Activated CD8-positive, alpha-beta memory T cell treated with anti-CD3 and anti-CD28 coated beads, Interleukin-2, amount 10 ng/mL, durations not matched to agents 7 days and 5 days (primary cell): ENCODE measurements around the gene C13orf42. TPM values are rescaled to one million over a fixed set of nuclear protein-coding genes. Genes with fewer than 3 reads are reported as not detected.

ENCODE experiments used
- ATAC-seq: fragments of 150-1000 bp; cut with Tn5 transposase; one replicate; pipeline ENCODE4 v1.10.0; 2021; ENCODE audit warnings: moderate library complexity
- CTCF ChIA-PET: fragments of 350-600 bp; sonication (Branson Sonifier 250); formaldehyde crosslinking; loops from one replicate; lab custom pipeline; 2021; ENCODE audit warnings: antibody characterized with exemption; lab: Charles Lee
- DNase-seq: peaks from one replicate; pipeline ENCODE4 v3.0.0-alpha.2; 2020
- H3K27ac Mint-ChIP-seq: one replicate; pipeline ENCODE4 v1.8.0; 2021; ENCODE audit warnings: mild to moderate bottlenecking, mixed read lengths
- H3K27me3 Mint-ChIP-seq: one replicate; pipeline ENCODE4 v1.8.0; 2021; ENCODE audit warnings: mixed read lengths
- H3K36me3 Mint-ChIP-seq: one replicate; pipeline ENCODE4 v1.8.0; 2021; ENCODE audit warnings: mild to moderate bottlenecking, mixed read lengths
- H3K4me1 Mint-ChIP-seq: one replicate; pipeline ENCODE4 v1.8.0; 2021; ENCODE audit warnings: mixed read lengths
- H3K4me3 Mint-ChIP-seq: one replicate; pipeline ENCODE4 v1.8.0; 2021; ENCODE audit warnings: mild to moderate bottlenecking, moderate library complexity, mixed read lengths
- H3K9me3 Mint-ChIP-seq: one replicate; pipeline ENCODE4 v1.8.0; 2022; ENCODE audit warnings: low read depth, mixed read lengths
- total RNA-seq, 2 experiments: library from RNA; stranded (reverse); gene quantifications; one replicate each; pipeline ENCODE4 v1.2.3, GENCODE V29; 2021

The C13orf42 gene
- total RNA-seq, 2 experiments from 2014 or later, result not detected

DNA sequence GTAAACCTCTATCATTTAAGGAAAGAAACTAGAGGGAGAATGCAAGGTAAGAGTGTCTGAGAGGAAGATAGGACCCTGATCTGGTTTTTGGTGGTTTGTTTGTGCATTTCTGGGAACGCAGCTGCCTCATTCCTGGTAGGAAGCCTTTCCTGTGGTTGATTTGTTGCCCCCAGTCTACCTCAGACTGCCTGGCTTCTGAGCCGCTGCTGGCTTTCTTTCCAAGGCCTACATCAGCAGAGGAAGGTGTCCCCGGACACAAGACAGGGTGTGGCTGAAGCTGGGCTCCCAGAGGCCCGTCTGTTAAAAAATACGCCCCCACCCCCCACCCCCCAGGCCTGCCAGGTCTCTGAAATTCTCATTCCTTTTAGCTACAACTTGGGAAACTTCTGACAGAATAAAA is 42.6 kb downstream of the C13orf42 start:
- ATAC-seq (no peak), DNase-seq (no peak)
- H3K4me1 Mint-ChIP-seq, result peaks cover 49% of the 10 kb centered on the region
- no peaks in the 10 kb centered on the region for H3K36me3 Mint-ChIP-seq
- no peak overlapping the region for H3K4me3 Mint-ChIP-seq
- CTCF ChIA-PET, result interaction anchor here (1.0 to 2.0 kb wide), 12 partner anchors 9 to 984 kb away, joined by 3 to 13 read pairs (median 5); no protein-coding TSS in a partner anchor
- H3K27ac Mint-ChIP-seq, result no peak overlapping the region
- H3K9me3 Mint-ChIP-seq, result no peaks in the 10 kb centered on the region
- H3K27me3 Mint-ChIP-seq, result peaks cover 2% of the 10 kb centered on the region

DNA sequence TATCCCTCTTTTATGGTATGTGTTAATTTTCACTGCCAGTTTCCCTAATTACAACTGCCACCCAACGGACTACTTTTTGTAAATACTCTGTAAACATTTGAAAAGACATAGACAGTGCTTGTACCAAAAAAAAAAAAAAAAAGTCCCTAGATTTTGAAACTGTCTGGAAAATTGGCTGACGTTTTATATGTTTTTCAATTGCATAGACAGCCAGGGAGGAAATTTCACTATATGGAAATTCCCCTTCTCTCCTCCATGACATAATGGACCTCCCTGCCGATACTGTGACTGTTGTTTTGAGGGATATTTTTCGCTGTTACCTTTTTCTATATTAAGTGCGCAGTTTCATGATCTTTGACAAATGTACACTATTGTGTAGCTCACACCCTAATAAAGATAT is 43.4 kb downstream of the C13orf42 start:
- peaks cover under 1% of the 10 kb centered on the region for H3K27me3 Mint-ChIP-seq
- CTCF ChIA-PET, result no interaction called here

DNA sequence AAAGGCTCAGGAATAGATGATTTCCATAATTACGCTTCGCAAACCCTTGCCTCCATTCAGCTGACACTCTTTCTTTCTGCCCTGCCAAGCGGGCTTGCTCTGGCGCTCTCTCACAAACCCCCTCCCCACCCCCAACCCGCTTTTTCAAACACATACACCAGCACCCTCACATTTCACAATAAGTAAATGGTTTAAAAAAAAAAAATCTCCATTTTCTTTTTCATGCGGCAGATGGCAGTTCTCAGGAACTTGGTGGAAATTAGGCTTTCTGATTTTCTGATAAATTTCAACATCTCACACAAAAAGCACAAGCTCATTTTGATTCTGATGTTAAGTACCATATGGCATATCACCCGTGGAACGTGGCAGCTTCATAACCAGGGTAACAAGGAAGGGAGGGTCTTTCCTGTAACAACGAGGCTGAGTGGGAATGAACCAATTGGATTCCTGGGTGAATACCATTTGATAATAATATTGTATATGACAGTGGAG is 43.8 kb downstream of the C13orf42 start:
- Mint-ChIP-seq H3K9me3 (no peaks in the 10 kb centered on the region), H3K27ac (no peak overlapping the region), H3K4me1 (peaks cover 49% of the 10 kb centered on the region), H3K4me3 (no peak overlapping the region), H3K36me3 (no peaks in the 10 kb centered on the region), H3K27me3 (peaks cover 3% of the 10 kb centered on the region)
- no peak for DNase-seq
- CTCF ChIA-PET, result interaction anchor here (1.0 to 2.2 kb wide), 2 partner anchors 1088 to 1091 kb away, joined by 4 to 6 read pairs; no protein-coding TSS in a partner anchor
- no peak for ATAC-seq

More for the DNA sequence above, 43.4 kb downstream of the C13orf42 start:
- Mint-ChIP-seq H3K36me3 (no peaks in the 10 kb centered on the region), H3K4me1 (peaks cover 49% of the 10 kb centered on the region), H3K27ac (no peak overlapping the region), H3K9me3 (no peaks in the 10 kb centered on the region), H3K4me3 (no peak overlapping the region)
- DNase-seq (no peak), ATAC-seq (no peak)

DNA sequence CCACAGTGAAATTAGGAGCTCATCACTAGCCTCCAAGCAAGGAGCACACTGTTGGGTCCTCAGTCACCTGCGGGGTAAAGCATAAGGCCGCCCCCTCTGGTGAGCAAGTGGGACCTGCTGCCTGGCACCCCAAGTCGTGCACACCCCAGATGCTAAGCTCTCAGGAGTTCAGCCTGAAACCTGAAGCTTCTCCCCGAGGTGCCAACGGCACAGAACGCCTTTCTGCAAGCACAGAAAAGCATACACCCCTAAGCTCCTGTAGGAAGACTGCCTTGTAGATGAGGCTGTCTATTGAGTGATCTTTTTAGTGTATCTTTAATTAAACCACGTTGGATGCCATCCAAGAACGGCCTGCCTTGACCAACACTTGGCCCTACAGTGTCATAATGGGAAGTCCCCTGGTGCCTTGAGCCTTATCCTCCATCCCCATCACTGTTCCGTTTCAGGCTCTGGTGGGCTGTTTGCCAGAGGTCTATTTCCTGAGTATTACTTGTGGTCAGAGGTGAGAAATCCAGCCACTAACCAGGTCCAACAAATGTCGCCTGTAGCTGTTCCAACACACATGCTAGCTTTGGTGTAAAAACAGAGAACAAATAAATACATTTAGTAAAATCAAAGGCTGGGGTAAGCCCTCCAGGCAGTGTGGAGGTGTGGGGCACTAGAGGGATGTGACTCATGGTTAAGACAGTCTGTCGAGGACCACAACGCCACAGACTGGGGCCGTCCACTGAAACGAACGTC is 44.8 kb downstream of the C13orf42 start:
- Mint-ChIP-seq H3K27ac (no peak overlapping the region), H3K27me3 (peaks cover 7% of the 10 kb centered on the region), H3K36me3 (no peaks in the 10 kb centered on the region), H3K4me3 (no peak overlapping the region), H3K4me1 (peaks cover 49% of the 10 kb centered on the region), H3K9me3 (no peaks in the 10 kb centered on the region)
- ATAC-seq (peak; percentile 32), DNase-seq (no peak)
- CTCF ChIA-PET, result interaction anchor here (1.0 to 2.2 kb wide), 4 partner anchors 12 to 1090 kb away, joined by 3 to 6 read pairs (median 4); no protein-coding TSS in a partner anchor

DNA sequence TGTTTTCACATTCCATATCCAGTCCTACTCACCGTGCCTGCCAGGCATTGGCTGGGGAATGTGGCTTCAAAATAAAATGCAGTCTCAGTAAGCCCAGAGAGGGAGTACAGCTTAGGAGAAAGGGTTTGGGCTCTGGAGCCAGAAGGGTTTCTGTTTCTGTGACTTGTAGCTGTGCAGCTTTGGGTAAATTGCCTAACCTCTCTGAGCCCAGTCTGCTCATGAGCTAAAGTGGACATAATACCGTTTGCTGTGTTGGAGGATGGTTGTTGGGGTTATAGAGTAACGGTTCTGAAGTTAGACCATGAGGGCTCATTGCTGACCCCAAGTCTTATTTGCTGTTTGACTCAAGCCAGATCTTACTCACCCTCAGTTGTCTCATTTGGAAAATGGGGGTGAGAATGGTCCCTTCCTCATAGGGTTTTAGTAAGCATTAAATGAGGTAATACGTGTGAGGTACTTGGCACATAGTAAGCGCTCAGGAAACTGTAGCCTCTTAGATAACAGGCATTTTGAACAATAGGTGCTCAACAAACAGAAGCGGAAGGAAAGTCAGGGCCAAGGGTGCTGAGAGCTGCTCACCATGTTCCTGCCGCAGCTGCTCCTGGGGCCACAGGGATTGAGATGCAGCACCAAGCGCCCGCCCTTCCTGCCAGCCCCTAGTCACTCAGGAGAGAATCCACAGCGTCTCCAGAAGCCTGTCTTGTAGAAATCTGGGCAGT is 45.5 kb downstream of the C13orf42 start:
- Mint-ChIP-seq H3K4me1 (peaks cover 46% of the 10 kb centered on the region), H3K27me3 (peaks cover 7% of the 10 kb centered on the region), H3K4me3 (no peak overlapping the region), H3K9me3 (no peaks in the 10 kb centered on the region), H3K36me3 (no peaks in the 10 kb centered on the region), H3K27ac (no peak overlapping the region)
- ATAC-seq, result no peak
- DNase-seq, result no peak
- CTCF ChIA-PET, result interaction anchor here (1.0 to 2.2 kb wide), 3 partner anchors 11 to 1089 kb away, joined by 3 to 6 read pairs (median 3); no protein-coding TSS in a partner anchor

DNA sequence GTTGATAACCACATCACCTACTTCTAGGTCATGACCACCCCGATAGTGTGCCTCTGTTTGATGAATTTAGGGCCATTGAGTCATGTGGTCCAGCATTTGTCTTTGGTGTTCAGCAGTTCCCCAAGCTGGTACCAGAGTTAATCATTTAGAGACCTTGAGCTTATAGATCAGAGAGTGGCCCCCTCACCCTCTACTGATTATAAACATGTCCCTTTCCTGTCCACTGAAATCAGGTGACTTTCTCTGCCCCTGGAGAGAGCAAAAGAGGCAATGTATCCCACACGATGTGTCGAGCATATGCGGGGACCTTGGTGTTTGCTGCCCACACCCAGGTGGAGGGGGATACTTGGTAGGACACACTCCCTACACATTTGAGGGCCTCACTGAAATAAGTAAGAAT is 46.3 kb downstream of the C13orf42 start:
- CTCF ChIA-PET, result no interaction called here
- Mint-ChIP-seq H3K27me3 (peaks cover 7% of the 10 kb centered on the region), H3K4me3 (no peak overlapping the region), H3K36me3 (no peaks in the 10 kb centered on the region), H3K4me1 (peaks cover 38% of the 10 kb centered on the region), H3K9me3 (no peaks in the 10 kb centered on the region), H3K27ac (no peak overlapping the region)
- DNase-seq (no peak), ATAC-seq (no peak)

DNA sequence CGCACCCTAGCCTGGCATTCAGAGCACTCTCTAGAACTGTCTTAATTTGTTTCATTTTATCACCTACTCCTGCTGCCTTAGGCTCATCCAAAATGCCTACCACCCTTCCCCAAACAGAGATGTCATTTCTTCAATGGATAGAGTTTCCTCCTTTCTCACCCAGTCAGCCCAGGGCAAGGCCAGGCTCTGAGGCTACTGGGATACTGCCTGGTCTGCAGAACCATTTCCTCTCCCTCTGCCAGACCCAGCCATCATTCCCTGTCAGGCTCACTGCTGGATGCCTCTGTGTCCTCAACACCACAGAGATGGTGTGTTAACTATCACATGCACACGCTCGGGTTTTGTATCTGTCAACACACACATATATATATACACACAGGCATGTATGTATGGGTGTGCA is 47.2 kb downstream of the C13orf42 start:
- H3K27me3 Mint-ChIP-seq, result peaks cover 7% of the 10 kb centered on the region

DNA sequence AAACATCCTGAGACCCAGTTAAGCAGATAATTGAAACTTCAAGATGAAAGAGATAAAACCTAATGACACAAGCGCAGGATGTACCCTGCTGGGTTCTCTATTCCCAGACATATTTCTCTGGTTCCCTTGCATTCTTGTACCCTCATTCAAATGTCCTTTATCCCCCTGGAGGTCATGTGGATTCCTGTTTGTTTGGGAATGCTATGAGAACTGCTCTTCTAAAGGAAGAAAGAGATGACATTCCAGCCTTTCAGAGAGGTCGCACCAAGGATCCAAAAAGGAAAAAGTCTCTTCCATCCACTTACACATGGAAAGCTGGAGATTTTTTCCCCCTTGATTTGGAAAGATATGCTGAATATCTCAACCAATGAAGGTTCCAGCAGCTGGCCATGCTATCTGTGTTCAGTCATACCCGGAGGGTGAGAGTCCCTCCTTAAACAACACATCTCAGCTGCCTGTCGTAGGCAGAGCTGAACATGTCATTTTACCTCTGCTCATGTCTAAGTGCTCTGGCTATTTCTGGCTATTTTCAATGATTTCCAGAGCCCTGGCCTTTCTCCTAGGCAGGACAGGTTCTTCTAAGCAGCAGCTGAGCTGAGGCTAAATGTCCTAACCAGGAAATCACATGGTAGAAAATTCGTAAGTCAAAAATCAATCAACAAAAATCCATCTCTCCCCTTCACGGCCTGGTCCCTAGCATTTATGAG is 52.5 kb downstream of the C13orf42 start:
- DNase-seq, result no peak
- CTCF ChIA-PET, result interaction anchor here (2.5 kb wide), 1 partner anchor 10 kb away, joined by 10 read pairs; no protein-coding TSS in a partner anchor
- H3K36me3 Mint-ChIP-seq, result no peaks in the 10 kb centered on the region
- H3K4me1 Mint-ChIP-seq, result no peaks in the 10 kb centered on the region
- H3K27ac Mint-ChIP-seq, result no peak overlapping the region
- peaks cover 7% of the 10 kb centered on the region for H3K27me3 Mint-ChIP-seq
- H3K9me3 Mint-ChIP-seq, result no peaks in the 10 kb centered on the region
- no peak overlapping the region for H3K4me3 Mint-ChIP-seq
- no peak for ATAC-seq

More for the DNA sequence above, 47.2 kb downstream of the C13orf42 start:
- CTCF ChIA-PET, result no interaction called here
- Mint-ChIP-seq H3K9me3 (no peaks in the 10 kb centered on the region), H3K36me3 (no peaks in the 10 kb centered on the region), H3K27ac (no peak overlapping the region), H3K4me3 (no peak overlapping the region), H3K4me1 (peaks cover 30% of the 10 kb centered on the region)
- ATAC-seq (no peak), DNase-seq (no peak)

DNA sequence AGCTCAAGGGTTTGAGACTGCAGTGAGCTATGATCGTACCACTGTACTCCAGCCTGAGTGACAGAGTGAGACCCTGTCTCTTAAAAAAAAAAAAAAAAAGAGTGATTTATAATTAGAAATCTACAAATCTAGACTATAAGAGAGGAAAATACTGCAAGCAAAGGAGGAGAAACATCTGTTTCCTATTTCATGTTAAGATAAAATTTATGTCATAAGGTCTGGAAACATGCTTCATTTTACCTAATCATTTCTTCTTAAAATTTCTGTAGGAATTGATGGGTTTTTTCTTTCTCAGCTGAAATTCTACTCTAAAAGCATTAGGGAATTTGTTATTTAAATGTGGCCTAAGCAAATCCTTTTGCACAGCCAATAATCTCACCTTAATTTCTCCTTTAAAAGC is 53.2 kb downstream of the C13orf42 start:
- CTCF ChIA-PET, result interaction anchor here (0.7 to 2.5 kb wide), 3 partner anchors 11 to 622 kb away, joined by 3 to 10 read pairs (median 3); no protein-coding TSS in a partner anchor
- no peak for ATAC-seq
- DNase-seq, result no peak
- Mint-ChIP-seq H3K27ac (no peak overlapping the region), H3K27me3 (peaks cover 7% of the 10 kb centered on the region), H3K4me3 (no peak overlapping the region), H3K36me3 (no peaks in the 10 kb centered on the region), H3K4me1 (no peaks in the 10 kb centered on the region), H3K9me3 (no peaks in the 10 kb centered on the region)

DNA sequence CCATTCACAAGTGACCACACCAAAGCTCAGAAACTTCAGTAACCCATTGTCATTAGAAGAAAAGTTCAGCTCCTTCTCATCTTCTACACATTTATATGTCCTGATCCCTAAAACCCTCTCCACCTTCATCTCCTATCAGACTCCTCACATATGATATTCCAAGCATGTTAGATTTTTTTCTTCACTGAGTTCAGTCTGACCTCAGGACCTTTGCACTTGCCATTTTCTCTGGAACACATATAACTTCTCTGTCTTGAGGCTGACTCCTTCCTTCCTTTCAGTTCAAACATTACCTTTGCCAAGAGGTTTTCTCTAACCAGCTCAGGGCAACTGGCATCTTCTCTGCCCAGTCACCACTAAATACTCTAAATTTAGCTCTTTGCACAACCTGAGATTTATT is 54.1 kb downstream of the C13orf42 start:
- DNase-seq, result no peak
- no peak for ATAC-seq
- Mint-ChIP-seq H3K9me3 (no peaks in the 10 kb centered on the region), H3K36me3 (no peaks in the 10 kb centered on the region), H3K4me1 (no peaks in the 10 kb centered on the region), H3K27me3 (peaks cover 3% of the 10 kb centered on the region), H3K27ac (no peak overlapping the region), H3K4me3 (no peak overlapping the region)
- CTCF ChIA-PET, result interaction anchor here (1.6 kb wide), 2 partner anchors 12 to 51 kb away, joined by 3 to 8 read pairs; no protein-coding TSS in a partner anchor

DNA sequence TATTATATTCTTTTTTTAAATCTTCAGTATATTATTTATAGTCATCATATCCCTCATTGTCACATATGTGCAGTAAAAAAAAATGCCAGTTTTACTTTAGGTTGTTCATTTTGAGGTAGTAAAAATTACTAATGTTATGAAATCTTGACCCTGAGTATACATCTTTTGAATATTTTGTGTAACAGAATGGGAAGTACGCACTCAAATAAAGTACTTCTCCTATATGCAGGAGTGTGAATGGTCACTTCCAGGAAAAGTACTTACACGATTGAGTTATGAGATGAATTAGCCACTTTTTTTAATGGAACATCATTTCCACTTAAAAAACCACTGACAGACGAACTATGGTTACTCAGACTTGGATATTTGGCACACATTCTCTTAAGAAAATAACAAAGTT is 58.5 kb downstream of the C13orf42 start:
- Mint-ChIP-seq H3K27ac (no peak overlapping the region), H3K4me1 (no peaks in the 10 kb centered on the region), H3K4me3 (no peak overlapping the region), H3K36me3 (no peaks in the 10 kb centered on the region), H3K27me3 (peaks cover 14% of the 10 kb centered on the region), H3K9me3 (no peaks in the 10 kb centered on the region)
- CTCF ChIA-PET, result interaction anchor here (0.9 kb wide), 1 partner anchor 17 kb away, joined by 3 read pairs; no protein-coding TSS in a partner anchor
- DNase-seq, result no peak
- no peak for ATAC-seq

DNA sequence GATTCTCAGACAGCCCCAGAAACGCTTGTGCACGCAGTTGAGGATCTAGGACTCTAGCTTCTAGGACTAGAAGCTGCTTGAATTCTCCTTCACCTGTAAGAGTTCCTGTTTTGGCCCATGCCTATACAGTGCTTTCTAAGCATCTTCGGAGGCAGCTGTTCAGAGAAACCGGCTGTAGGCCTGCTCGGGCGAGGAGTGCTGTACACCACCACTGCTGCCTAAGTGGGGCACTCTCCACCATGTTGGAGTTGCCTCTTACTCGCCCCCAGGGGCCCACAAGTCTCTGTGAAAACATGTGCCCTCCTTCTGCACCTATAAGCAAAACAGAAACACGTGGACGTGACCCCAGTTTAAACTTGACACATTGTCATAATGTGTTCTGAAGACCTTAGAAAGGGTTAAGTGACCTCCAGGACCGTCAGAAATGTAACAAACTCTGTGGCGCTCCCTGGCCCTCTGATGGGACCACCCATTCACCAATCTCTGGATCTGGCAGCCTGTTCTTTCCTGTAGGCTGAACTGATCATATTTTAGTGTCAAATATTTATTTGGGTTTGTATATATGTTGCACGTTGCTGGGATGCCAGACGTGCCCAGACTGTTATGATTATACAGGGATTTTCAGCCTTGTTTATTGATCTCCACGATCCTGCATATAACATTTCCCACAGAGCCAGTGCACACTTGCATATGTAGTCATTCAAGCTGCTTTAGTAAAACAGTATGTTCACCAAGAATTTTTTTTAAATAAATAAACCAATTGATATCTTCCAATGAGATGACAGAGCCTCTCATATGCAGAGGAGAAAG is 60.8 kb downstream of the C13orf42 start:
- ATAC-seq, result no peak
- Mint-ChIP-seq H3K4me1 (no peaks in the 10 kb centered on the region), H3K27ac (no peak overlapping the region), H3K9me3 (no peaks in the 10 kb centered on the region), H3K36me3 (no peaks in the 10 kb centered on the region), H3K4me3 (no peak overlapping the region), H3K27me3 (peaks cover 14% of the 10 kb centered on the region)
- DNase-seq, result no peak
- CTCF ChIA-PET, result interaction anchor here (1.4 kb wide), 1 partner anchor 20 kb away, joined by 5 read pairs; no protein-coding TSS in a partner anchor
